SHP77 treated with DMSO at 0.1 percent for 48 hours (cell line): Measurements from ENCODE around the gene EPN3.

Experiments
- DNase-seq: peaks from one replicate; lab custom pipeline; 2025; lab: John Stamatoyannopoulos, UW

The EPN3 gene

DNA sequence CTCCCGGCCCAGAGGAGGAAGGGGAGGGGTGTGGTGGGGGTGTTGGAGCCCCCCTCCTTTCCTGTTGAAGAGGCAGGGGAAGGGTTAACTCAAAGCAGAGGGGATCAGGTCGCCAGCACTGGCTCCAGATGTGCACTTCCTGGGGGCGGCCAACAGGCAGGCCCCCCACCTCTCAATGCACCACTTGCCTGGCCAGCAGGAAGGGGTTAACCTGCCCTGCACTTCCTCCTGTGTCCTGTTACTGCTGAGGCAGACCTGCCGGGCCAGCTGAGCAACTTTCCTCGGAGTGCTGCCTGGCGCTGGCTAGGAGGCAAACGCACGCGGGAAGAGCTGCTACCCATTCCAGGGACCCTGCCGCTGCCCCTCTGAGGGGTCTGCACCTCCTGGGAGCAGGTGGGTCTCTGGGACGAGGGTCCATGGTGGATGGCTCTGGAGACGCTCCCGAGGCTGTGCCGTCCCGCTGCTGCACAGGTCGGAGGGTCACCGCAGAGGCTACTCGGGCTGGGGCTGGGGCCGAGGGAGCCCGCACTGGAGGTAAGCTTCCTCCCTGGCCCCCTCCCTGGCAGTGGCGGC lies at the start of gene EPN3:
EPN3 (plus strand) TSS at position 284 of the 573 bp plus-strand sequence. CDS start 3,822 bp downstream, outside the sequence.
- DNase-seq: no peak

DNA sequence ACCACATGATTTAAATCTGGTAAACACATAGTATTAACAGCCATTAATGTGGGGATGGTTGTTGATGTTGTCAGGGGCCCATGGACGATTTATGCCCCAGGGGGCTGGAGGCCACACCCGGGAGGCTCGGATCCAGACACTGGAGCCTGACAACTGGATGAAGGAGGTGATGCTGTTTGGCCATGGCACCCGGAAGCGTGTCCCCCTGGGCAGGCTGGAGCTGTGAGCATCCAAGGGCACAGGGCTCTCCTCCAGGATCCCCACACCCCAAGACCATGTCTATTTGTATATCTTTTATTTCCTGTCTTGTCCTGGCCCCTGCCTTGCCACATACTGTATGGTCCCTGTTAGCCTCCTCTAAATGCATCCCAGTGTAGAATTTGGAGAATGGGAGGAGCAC lies 49.3 kb upstream of the EPN3 start:
- no peak for DNase-seq

DNA sequence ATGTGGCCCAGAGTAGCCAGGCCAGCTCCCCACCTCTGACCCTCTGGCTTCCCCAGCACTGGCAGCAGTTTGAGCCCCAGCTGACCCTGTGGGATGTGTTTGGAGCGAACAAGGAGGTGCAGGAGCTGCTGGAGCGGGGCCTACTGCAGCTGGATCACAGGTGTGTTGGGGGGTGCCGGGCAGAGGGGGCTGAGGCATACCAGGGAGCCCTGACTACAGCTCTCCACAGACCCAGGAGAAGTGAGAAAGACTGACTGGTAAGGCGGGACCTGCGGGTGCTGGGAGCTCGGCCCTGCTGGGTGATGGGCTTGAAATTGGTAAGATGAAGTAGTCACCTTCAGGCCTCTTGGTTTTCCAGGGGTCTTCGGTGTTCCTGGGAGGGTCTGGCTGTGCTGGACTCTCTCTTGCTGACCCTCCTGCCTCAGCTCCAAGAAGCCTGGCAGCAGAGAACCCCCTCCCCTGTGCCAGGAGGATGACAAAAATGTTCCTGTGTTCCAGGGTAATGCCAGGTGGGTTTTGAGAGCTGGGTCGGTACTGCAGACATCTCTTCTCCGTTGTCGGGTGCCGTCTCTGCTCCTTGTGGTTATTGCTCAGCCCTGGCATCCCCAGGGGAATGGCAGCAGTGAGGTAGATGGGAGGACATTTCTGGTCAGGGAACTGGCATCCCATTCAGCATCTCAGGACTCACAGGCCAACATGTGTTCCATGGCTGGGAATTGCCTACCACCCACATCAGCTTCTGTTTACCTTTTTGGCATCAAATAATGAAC lies 48.0 kb upstream of the EPN3 start:
- DNase-seq: no peak

DNA sequence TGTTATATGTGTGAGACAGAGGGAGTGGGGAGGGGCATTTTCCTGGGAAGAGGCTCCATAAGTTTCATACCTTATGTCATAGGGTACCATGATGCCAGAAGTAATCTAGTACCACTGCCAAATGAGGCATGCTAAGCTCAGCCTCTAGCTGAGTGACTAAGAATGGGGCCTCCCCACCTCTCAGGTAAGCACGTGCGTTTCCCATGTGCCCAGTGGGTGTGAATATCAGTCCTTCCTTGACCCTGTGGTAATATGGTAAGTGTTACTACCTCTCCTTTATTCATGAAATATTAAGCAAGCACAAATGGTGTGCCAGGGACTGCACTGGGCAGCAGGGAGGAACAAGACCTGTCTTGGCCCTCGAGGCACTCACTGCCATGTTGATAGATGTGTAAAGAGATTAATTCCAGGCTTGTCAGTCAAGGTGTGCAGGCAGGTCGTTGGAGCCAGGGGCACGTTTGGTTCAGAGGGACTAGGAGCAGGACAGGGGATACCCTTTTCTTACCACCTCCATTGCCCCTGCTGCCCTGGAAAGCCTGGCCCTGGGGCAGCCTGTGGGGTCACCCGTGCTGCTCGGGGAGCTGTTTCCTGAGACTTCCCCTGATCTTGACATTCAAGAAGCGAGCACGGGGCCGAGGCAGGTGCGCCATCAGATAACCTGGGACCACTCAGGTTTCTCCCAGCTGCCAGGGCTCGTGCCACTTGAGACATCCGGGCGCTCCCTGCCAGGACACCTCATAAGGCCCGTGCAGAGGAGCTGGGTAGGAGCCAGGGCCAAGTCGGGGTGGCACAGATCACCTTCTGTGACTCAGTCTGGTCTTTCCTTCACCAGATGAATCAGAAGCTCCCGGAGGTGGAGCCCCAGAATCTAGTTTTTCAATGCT lies 45.1 kb upstream of the EPN3 start:
- DNase-seq: no peak

DNA sequence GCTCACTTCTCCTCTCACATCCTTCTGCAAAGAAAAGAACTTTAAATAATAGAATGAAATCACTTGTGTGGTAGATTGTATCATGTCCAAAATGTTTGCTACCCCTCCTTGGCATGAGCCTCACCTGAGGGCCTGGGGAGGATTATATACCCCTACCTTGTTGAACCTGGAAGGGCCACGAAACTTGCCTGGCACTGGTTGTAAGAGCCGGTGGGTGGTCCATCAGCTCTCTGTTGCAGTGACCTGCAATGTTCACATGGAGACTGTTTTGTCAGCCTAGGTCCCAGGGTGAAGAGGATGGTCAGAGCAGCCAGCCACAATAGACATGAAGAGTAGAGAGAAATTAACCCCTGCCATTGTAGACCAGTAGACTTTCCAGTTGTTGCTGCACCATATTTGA lies 43.7 kb upstream of the EPN3 start:
- DNase-seq: no peak

DNA sequence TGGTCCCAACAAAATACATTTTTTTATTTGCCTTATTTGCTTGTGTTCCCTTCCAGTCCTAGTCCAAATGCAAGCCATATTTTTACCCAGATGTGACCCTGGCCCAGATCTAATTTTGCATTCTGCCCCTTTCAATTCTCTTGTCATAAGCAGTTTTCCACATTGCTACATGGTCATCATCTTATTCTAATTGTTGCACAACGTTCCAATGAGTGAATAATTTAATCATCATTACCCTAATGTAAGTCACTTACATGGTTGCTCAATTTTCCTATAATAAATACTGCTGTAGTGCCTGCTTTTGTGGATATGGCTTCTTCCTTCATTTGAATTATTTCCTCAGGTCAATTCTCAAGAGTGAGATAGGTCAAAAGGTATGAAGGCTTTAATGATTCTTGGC lies 41.0 kb upstream of the EPN3 start:
- DNase-seq: no peak

DNA sequence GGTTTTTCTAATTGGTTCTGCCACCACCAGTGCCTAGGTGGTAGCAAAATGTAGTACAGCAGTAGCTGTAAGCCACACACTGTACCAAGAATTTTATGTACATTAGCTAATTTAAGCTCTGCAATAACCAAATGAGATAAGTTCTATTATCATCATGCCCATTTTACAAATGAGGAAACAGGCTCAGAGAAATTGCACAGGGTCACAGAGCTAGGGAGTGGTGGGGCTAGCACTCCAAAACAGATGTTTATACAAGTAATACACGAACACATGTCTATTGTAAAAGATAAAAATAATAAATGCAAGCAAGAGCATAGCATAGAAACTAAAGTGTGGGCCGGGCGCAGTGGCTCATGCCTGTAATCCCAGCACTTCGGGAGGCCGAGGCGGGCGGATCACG lies 40.3 kb upstream of the EPN3 start:
- DNase-seq: no peak

DNA sequence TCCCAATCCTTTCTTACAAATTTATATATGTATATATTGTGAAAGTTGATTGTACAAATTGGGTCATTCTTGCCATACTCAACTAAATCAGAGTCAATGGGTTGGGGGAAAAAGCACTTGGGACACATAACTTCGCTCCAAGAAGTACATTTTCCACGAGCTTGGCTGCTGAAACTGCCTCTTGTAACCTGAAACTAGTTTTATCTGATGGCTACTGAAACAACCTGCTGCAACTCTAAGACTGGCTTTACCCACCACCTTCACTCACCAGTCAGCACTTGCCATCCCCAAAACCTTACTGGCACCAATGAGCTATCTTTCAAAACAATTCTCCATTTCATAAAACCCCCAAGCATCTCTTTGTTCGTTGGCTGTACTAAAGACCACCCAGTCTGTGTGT lies 38.8 kb upstream of the EPN3 start:
- no peak for DNase-seq

DNA sequence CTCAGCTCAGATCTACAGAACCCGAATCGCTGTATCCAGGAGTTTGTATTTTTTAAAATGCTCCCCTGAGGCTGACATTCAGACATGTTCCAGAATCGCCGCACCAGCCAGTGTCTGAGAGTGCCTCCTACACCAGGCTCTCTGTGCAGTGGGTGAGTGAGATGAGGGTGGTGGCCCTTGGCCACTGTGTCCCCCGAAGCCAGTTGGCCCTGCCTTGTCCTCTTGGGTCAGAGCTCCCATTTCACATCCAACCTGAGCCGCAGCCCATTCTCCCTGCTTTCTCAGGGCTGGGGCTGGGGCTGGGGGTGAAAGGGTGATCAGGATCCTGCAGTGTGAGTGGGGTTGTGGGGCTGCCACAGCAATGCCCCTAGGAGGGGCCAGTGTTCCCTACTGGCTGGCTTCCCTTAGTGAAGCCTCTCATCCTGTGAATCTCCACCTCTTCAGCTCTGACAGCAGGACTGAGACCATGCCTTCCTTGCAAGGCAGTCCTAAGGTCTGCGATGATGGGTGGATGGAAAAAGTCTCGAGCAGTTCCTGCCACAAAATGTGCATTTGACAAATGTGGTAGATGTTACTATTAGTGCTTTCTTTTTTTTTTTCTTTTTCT lies 37.2 kb upstream of the EPN3 start:
- DNase-seq: no peak

DNA sequence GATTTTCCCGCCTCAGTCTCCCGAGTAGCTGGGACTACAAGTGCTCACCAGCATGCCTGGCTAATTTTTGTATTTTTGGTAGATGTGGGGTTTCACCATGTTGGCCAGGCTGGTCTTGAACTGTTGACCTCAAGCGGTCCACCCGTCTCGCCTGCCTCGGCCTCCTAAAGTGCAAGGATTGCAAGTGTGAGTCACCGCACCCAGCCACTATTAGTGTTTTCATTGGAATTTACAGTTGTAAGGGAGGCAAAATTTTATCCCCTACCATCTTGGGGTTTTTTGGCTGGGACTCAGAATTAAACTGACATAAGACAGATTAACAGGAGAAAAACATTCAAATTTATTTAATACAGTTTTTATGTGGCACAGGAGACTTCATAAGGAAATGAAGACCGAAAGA lies 36.6 kb upstream of the EPN3 start:
- DNase-seq: no peak

DNA sequence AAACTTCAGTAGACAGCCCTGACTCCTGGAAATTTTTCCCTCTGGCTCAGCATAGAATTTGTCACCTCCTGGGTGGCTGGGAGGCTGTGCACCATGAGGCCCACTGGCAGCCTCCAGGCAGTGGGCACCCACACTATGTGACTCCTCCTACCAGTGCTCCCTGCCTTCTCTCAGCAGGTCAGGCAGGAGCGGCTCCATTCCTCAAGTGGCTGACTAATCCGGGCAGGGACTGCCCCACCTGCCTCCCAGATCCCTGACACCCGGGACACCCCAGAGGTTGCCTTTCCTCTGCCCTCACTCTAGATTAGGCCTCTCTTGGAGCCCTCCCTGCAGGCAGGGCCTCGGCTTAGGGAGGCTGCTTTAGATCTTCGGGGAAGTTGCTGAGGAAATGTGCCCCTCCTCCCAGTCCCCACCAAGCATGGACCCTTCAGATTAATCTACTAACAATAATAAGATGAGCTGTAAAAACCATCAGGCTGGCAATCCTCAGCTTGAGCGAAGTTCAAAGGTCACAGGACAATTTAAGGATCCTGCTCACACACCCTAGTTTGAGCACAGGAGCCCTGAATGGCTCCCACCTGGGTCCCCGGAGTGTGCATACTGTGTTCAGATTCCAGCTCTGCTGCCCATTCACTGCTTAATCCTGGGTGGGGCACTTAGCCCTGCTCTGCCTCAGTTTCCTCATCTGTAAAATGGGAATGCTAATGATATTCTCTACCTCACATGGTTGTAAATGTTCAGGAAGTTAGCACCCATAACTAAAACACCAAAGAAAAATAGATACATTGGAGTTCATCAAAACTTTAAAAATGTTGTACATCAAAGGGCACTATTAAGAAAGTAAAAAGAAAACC lies 34.3 kb upstream of the EPN3 start:
- no peak for DNase-seq

DNA sequence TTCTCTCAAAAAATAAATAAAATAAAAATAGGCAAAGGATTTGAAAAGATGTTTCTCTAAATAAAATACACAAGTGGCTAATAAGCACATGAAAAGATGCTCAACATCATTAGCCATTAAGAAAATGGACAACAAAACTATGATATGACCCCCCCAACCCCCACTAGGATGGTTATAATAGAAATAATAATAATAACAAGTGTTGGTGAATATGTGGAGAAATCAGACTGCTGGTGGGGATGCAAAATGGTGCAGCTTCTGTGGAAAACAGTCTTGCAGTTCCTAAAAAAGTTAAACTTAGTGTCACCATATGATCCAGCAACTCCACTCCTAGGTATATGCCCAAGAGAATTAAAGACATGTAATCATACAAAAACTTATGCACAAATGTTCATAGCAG lies 33.3 kb upstream of the EPN3 start:
- no peak for DNase-seq

DNA sequence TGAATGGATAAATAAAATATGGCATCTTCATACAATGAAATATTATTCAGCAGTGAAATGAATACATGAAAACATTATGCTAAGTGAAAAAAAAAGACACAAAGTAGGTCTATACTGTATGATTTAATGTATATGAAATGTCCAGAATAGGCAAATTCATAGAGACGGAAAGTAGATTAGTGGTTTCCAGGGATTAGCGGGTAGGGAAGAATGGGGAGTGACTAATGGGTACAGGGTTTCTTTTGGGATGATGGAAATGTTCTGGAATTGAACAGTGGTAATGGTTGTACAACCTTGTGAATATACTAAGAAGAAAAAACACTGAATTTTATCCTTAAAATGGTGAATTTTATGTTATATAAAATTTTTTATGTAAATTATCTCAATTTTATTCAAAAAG lies 32.8 kb upstream of the EPN3 start:
- no peak for DNase-seq

DNA sequence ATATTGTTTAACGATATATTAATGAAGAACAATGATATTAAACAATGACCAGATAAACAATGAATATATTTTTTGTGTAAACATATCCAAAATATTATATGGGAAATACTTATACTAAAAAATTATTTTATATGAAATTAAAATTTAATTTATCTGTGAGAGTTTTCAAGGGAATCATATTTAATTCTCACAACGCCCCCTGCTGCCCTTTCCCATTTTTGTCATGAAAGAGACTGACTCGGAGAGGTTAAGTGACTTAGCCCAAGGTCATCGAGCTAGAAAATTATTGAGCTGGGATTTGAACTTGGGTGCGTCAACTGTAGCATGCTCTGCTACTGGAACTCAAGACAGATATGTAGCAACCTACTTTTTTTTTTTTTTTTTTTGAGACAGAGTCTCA lies 31.5 kb upstream of the EPN3 start:
- no peak for DNase-seq

DNA sequence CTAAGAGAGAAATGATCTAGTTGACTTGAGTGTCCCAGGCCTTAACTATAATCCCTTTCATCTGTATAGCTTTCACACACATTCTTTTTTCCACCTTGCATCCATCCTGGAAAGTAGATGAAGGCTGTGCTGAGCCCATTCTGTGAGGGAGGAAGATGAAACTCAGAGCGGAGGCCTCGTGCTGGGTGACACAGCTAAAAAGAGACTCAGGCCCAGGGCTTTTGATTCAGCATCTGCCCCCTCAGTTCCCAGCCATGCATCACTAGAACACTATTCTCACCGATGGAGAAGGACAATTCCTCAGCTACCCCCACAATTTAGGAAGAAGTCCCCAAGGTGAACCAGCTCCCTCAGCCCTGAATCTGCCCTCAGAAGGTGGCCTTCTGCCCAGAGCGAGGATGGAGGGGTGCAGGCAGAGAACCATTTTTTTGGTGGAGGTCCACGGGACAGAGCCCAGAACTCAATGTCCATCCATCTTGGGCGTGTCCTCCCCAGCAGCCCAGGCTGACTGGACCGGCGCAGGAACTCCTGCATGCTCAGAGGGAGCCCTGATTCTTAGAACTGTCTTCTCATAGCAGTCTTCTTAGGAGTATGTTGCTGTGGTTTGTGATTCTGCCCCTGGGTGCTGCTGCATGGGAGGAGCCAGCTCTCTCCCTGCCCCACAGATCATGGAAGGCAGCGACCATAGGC lies 30.1 kb upstream of the EPN3 start:
- DNase-seq: no peak

DNA sequence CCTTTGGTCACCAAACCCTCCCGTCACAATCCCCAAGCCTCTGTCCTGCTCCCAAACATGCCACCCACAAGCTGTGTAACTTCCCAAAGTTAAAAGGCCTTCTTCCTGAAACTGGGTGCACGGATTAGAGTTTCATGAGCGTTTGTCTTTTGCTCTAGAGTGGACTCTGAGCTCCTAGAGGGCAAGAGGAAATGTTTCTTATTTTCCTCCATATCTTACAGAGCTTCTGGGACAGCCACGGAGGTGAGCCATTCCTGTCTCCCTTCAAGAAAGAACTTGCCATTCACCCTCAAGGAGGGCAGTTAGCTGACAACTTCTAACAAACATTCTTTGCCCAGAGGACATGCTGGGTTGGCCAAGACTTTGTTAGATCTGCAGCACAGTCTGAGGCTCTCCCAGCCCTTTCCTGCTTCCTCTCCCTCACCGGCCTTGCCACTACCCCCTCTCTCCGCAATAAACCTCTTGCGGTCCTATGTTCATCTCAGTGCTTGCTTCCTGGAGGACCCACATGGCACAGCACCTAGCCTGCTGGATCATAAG lies 26.9 kb upstream of the EPN3 start:
- DNase-seq: no peak

DNA sequence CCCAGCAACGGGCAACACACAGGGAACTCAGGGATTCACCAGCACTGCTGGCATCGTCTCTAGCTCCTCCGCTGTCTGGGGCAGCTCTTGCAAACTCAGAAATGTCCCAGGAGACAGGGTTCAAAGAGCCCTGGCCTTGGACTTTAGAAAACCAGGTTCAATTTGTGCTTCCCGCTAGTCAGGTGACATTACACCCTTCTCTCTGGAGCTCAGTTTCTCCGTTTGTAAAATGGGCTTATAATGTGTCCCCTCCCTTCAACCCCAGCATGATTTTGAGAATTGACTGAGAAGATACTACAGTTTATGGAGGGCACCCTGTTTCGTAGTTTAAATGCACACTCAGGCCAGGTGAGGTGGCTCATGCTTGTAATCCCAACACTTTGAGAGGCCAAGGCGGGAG lies 26.2 kb upstream of the EPN3 start:
- DNase-seq: no peak

DNA sequence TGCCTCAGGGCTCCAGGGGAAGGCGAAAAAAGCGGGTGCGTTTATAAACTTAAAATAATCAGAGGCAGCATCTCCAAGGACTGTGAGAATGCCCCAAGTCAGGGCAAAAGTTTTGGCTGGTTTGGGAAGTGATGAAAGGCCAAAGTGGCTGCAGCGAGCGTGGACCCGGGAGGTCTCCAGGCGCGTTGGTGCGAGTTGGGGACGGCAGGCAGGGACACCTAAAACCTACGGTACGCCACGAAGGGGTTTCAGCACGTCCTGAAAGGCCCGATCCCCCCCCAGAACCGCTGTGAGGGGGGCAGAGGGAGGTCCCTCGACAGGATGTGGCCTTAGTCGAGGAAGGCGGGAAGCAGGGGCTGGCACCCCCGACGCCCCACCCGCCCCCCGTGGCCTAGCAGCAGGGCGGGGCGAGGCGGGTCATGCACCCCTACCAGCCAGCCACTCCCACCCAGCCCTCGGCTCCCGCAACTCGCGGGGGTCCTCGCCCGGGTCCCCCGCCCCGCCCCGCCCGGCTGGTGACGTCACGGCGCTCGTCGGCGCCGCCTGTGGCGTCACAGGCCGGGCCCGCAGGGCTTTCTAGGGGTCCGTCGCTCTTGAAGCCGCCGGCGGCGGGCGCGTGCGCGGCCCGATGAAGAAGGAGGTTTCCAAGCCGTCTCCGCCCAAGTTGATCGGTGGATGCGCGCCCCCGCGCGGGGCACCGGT lies 24.5 kb upstream of the EPN3 start, which contains the start of gene MYCBPAP:
MYCBPAP (plus strand) TSS at position 569 of the 702 bp plus-strand sequence. CDS start 236 bp downstream, outside the sequence.
- DNase-seq: peak; percentile 50

DNA sequence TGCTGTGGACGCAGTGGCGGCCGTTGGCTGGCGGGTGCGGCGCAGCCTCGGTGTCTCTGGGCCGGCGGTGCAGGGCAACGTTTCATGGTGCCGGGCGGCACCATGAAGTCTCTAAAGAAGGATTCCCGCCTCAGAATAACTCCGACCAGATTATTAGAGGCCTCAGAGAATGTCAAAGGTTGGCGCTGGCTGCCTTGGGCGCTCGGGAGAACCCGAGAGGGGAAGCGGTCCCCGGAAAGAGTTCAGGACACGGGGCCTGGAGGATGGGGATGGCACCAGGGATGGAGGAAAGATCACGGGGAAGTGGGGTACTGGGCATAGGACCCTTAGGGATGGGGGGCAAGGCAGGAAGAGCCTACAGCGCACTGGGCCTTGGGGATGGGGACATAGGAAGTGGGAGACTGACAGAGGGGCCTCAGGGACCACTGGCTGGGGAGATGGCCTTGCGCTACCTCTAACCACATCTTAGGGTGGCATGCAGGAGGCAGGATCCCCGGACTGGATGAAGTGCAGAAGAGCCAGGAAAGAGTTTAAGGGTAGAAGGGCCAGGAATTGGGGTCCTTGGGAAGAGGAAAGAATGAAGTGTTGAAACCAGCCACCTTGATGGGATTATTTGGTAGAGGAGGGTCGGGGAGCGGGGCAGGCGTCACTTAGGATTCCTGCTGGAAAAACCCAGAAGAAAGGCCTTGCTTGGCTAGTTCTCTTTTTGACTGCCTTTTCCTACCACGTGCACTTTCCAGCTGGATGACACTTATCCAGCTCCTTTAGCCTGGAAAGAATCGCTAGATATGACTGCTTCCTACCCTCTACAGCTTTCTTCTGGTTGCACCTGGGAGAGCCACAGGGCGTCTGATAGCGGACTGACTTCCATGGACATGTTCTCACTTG lies 23.7 kb upstream of the EPN3 start:
- no peak for DNase-seq
